GM12878 (cell line): ENCODE data around the gene PPP6R2. TPM values are rescaled to one million over a fixed set of nuclear protein-coding genes. Genes with fewer than 3 reads are reported as not detected.

Source experiments
- ASH2L ChIP-seq: fragments of 300-600, 200-600 bp; sonication (generic); IDR thresholded peaks from 2 replicates; pipeline ENCODE4 v1.6.1; 2017; ENCODE audit warnings: low read depth, mild to moderate bottlenecking, borderline replicate concordance
- CBFB ChIP-seq: IDR thresholded peaks from 2 replicates; pipeline ENCODE4 v1.6.1; 2016; ENCODE audit warnings: antibody characterized with exemption, low read depth
- CREB1 ChIP-seq: IDR thresholded peaks from 2 replicates; pipeline ENCODE4 v1.6.1; 2012; ENCODE audit warnings: low read depth, mild to moderate bottlenecking, inconsistent platforms
- E2F8 ChIP-seq: fragments of 450-650 bp; IDR thresholded peaks from 2 replicates; pipeline ENCODE4 v1.6.1; 2018; ENCODE audit warnings: mild to moderate bottlenecking, low read depth, moderate library complexity; ENCODE audit not compliant: partially characterized antibody
- IKZF2 ChIP-seq, 2 experiments: fragments of 450-650 bp; IDR thresholded peaks; 2 replicates each; pipeline ENCODE4 v1.6.1; 2017; ENCODE audit warnings: mild to moderate bottlenecking in 2 of 2, moderate library complexity in 2 of 2
- MYC ChIP-seq: IDR thresholded peaks from 2 replicates; pipeline ENCODE4 v1.6.1; 2011; ENCODE audit warnings: mild to moderate bottlenecking, low read length, moderate library complexity, inconsistent platforms; ENCODE audit not compliant: insufficient read depth, insufficient replicate concordance, insufficient read length, severe bottlenecking
- YBX1 ChIP-seq: fragments of 450-650 bp; IDR thresholded peaks from 2 replicates; pipeline ENCODE4 v1.6.1; 2016; ENCODE audit warnings: antibody characterized with exemption
- polyA plus RNA-seq, 11 experiments: library from polyadenylated mRNA; depleted of rRNA in 4 of 11; unstranded in 6 of 11; stranded (reverse) in 5 of 11; fragments of >200 nt; fragmentation: Nextera tagmentation in 4 of 11; fragmentation: Illumina TruSeq in 1 of 11; extraction: Ambion mirVana in 4 of 11; extraction: Trizol in 1 of 11; gene quantifications; 1 replicate in 1 of 11; 2 replicates in 10 of 11; pipeline versions ENCODE4 v1.2.1 to v1.2.3, GENCODE V29; 2011 to 2016; ENCODE audit warnings: inconsistent platforms in 2 of 11, missing spikeins in 2 of 11, low read depth in 1 of 11
- total RNA-seq, 4 experiments: library from RNA; depleted of rRNA in 3 of 4; stranded (reverse); fragments of >200 nt in 3 of 4; fragmentation: Illumina TruSeq in 1 of 4; extraction: Trizol in 1 of 4; gene quantifications; 2 replicates each; pipeline versions ENCODE4 v1.2.1 to v1.2.3, GENCODE V29; 2013 to 2021
- TF ChIP-seq, protein P1 (sequence below): fragments of 450-650 bp; IDR thresholded peaks from 2 replicates; pipeline ENCODE4 v1.6.1; 2016; ENCODE audit warnings: mild to moderate bottlenecking, moderate library complexity, borderline replicate concordance

Gene PPP6R2
- total and polyA plus RNA-seq, 10 of the 15 experiments (the other 5 are each of a cell fraction or from before 2014, with no cell fraction given) = 0.29 to 52.6 (median 25.4) TPM

GRCh38 chr22:50447576-50448551 lies 104.7 kb downstream of the PPP6R2 start (continued):
- no peak for TF ChIP-seq E2F8
- TF ChIP-seq YBX1 = no peak
- TF ChIP-seq MYC = no peak
- TF ChIP-seq CBFB = no peak
- TF ChIP-seq IKZF2 (IDR thresholded peaks at IDR 0.05) = no peak
- TF ChIP-seq CREB1 = no peak
- no peak for TF ChIP-seq ASH2L
- TF ChIP-seq, protein P1, sequence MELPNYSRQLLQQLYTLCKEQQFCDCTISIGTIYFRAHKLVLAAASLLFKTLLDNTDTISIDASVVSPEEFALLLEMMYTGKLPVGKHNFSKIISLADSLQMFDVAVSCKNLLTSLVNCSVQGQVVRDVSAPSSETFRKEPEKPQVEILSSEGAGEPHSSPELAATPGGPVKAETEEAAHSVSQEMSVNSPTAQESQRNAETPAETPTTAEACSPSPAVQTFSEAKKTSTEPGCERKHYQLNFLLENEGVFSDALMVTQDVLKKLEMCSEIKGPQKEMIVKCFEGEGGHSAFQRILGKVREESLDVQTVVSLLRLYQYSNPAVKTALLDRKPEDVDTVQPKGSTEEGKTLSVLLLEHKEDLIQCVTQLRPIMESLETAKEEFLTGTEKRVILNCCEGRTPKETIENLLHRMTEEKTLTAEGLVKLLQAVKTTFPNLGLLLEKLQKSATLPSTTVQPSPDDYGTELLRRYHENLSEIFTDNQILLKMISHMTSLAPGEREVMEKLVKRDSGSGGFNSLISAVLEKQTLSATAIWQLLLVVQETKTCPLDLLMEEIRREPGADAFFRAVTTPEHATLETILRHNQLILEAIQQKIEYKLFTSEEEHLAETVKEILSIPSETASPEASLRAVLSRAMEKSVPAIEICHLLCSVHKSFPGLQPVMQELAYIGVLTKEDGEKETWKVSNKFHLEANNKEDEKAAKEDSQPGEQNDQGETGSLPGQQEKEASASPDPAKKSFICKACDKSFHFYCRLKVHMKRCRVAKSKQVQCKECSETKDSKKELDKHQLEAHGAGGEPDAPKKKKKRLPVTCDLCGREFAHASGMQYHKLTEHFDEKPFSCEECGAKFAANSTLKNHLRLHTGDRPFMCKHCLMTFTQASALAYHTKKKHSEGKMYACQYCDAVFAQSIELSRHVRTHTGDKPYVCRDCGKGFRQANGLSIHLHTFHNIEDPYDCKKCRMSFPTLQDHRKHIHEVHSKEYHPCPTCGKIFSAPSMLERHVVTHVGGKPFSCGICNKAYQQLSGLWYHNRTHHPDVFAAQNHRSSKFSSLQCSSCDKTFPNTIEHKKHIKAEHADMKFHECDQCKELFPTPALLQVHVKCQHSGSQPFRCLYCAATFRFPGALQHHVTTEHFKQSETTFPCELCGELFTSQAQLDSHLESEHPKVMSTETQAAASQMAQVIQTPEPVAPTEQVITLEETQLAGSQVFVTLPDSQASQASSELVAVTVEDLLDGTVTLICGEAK = no peak
